GM19239 (cell line): Measurements from ENCODE around the gene STMP1.
"Not testable (repeated sequence)": the region's sequence is repeated elsewhere in the genome, so short reads cannot be mapped to it uniquely, and the experiment has no call there.

Source experiments
- DNase-seq: peaks from one replicate; pipeline ENCODE4 v3.0.0; 2011; ENCODE audit warnings: low spot score; ENCODE audit not compliant: insufficient read length
- FAIRE-seq: peaks from 2 replicates; lab custom pipeline; 2011; peaks lifted over from hg19 to GRCh38; lab: Jason Lieb, UNC

Gene STMP1

GRCh38 chr7:135690566-135690965 lies 28.3 kb downstream of the STMP1 start:
- FAIRE-seq, result no peak
- no peak for DNase-seq

- no peak for FAIRE-seq
- DNase-seq, result no peak
Observed at GRCh38 chr7:135692055-135692454, 29.7 kb downstream of the STMP1 start.

- not testable (repeated sequence) for FAIRE-seq, DNase-seq
Observed at GRCh38 chr7:135692606-135693005, 30.3 kb downstream of the STMP1 start.

GRCh38 chr7:135693558-135693957 lies 31.2 kb downstream of the STMP1 start:
- DNase-seq (no peak), FAIRE-seq (no peak)

GRCh38 chr7:135697276-135698049 lies 35.1 kb downstream of the STMP1 start:
- no peak for FAIRE-seq

GRCh38 chr7:135704074-135704473 lies 41.8 kb downstream of the STMP1 start:
- no peak for FAIRE-seq
- no peak for DNase-seq

More at GRCh38 chr7:135697276-135698049, 35.1 kb downstream of the STMP1 start:
- DNase-seq, result no peak

- FAIRE-seq, result no peak
Observed at GRCh38 chr7:135704698-135705097, 42.4 kb downstream of the STMP1 start.

GRCh38 chr7:135706038-135706742 lies 43.9 kb downstream of the STMP1 start:
- DNase-seq (no peak), FAIRE-seq (no peak)

More at GRCh38 chr7:135704698-135705097, 42.4 kb downstream of the STMP1 start:
- no peak for DNase-seq

- FAIRE-seq, result no peak
- DNase-seq, result no peak
Observed at GRCh38 chr7:135706858-135707569, 44.7 kb downstream of the STMP1 start.

- no peak for DNase-seq
- FAIRE-seq, result no peak
Observed at GRCh38 chr7:135707570-135707966, 45.3 kb downstream of the STMP1 start.

- DNase-seq (no peak), FAIRE-seq (no peak)
Observed at GRCh38 chr7:135708041-135708440, 45.7 kb downstream of the STMP1 start.

- DNase-seq (no peak), FAIRE-seq (no peak)
Observed at GRCh38 chr7:135709508-135709907, 47.2 kb downstream of the STMP1 start.

- no peak for FAIRE-seq
- peak; percentile 50 for DNase-seq
Observed at GRCh38 chr7:135710417-135711138, 48.3 kb downstream of the STMP1 start.

- DNase-seq (no peak), FAIRE-seq (no peak)
Observed at GRCh38 chr7:135711139-135711469, 48.8 kb downstream of the STMP1 start.

GRCh38 chr7:135712182-135712782 lies 50.0 kb downstream of the STMP1 start:
- FAIRE-seq, result no peak
- DNase-seq, result no peak

- FAIRE-seq (no peak), DNase-seq (no peak)
Observed at GRCh38 chr7:135712796-135713195, 50.5 kb downstream of the STMP1 start.

- no peak for DNase-seq
- no peak for FAIRE-seq
Observed at GRCh38 chr7:135713836-135714470, 51.6 kb downstream of the STMP1 start.

GRCh38 chr7:135714534-135715009 lies 52.3 kb downstream of the STMP1 start:
- DNase-seq, result no peak
- no peak for FAIRE-seq

GRCh38 chr7:135715055-135715522 lies 52.8 kb downstream of the STMP1 start:
- no peak for FAIRE-seq
- DNase-seq, result no peak
